SHP77 (cell line): ENCODE data around the gene WWOX.
"Not testable (repeated sequence)": the region's sequence is repeated elsewhere in the genome, so short reads cannot be mapped to it uniquely, and the experiment has no call there.

Experiments
- DNase-seq, 2 experiments: peaks; one replicate each; lab custom pipeline; 2025; lab: John Stamatoyannopoulos, UW

The WWOX gene

DNA sequence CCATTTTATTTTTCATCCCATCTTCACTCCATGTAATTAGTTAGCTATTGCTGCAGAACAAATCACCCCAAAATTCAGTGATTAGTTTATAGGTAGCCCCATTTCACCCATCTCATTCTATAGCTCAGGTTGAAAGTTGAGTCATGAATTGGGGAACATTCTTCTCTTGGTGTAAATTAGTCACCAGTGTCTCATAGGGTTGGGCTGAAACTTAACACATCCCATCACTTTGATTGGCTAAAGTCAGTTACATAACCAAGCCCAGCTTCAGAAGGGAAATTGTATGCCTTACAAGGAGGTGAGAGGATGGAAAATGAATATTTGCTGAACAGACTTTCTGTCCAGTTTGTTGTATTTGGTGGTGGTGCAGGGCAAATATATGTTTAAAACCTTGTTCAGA is 477.5 kb downstream of the WWOX start:
- no peak for DNase-seq

DNA sequence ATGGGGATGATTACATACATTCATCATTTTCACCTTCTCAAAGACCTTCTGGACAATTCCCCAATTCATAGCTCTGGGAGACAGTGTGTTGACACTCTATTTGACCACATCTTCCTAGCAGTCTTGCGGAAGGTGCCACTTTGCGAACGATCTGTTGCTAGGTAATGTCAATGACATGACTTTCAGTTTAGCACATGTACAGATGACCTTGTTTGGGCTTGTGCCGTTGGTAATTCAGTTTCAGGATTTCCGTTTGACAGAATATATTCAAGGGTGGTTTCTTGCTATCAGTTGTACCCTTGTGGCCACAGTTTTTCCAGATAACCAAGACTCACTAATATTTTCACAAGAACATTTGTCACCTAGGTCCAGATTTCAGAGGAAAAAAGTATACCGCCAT is 478.2 kb downstream of the WWOX start:
- DNase-seq = no peak

DNA sequence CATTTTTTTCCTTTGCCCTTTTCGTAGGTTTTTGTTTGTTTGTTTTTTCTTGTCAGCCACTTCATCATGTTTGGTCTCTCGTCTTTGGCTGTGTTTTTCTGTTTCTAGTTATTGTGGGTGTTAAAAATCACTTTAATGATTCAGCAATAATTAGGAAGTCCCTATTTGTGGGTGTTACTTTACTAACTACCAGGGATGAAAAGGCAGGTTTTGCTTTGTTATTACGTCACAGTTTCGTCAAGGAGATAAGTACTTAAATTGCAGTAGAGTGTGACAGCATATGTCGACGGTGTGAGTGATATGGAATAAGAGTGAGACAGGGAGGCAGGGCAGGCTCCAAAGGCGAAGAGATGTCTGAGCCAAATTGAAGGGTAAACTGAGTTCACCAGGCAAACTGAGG is 479.6 kb downstream of the WWOX start:
- DNase-seq = no peak

DNA sequence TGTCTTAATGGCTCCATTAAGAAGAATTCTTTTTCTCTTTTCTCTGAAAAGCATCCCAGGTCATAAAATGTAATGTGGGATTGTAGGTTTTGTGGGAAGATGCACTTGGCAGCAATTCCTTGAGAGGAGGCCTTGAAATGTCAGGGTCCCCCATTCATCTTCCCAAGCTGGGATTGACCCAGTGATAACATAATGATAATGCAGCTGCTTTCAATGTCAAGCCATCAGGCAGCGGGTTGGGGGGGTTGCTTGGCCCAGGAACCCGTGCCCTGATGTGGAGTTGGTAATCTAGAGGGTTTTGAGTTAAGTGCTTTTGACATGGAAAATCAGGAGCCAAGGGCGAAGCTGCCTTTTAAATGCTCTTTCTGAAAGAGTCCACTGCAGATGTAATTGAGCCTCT is 484.0 kb downstream of the WWOX start:
- no peak for DNase-seq

DNA sequence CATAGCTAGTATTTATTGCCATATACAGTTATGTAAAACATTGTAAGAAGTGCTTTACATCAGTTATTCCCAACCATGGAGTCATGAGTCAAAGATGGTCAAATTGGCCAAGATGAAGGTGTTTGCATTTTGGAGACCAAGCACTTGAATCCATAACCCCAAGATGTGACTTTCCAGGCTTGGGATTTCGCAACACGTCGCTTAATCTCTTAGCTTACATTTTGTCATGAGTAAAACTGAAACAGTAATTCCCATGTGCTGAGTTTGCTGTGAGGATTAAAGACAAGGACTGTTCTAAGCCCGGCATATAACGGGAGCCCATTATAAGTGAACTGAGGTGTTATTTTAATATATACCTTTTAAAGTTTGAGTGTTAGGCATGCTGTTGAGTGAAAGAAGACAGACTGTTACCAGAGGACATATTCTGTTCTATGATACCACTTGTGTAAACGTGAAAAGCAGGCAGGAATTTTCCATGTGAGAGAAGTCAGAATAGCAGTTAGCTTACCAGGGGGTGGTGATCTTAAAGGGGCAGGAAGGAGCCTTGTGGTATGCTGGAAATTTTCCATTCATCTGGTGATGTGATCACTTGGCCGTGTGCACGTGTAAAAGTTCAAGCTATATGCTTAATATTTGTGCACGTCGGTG is 484.9 kb downstream of the WWOX start:
- no peak for DNase-seq

DNA sequence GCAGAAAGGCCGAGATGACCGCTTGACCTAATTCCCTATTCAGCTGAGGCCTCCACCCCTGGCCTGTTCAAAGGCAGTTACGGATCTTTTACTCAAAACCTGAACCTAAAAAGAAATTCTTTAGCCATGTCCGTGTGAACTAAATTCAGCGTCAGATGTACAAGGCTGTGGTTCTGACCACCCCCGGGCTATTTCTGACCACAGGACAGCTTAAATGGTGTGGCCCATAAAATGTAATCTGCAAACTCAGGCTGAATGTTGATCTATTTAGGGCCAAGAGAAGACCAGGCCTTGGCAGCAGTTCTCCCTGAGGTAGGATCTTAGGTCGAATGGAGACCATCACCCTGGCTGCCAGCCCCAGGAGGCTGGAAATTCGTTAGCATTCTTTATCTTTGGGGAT is 485.5 kb downstream of the WWOX start:
- no peak for DNase-seq

DNA sequence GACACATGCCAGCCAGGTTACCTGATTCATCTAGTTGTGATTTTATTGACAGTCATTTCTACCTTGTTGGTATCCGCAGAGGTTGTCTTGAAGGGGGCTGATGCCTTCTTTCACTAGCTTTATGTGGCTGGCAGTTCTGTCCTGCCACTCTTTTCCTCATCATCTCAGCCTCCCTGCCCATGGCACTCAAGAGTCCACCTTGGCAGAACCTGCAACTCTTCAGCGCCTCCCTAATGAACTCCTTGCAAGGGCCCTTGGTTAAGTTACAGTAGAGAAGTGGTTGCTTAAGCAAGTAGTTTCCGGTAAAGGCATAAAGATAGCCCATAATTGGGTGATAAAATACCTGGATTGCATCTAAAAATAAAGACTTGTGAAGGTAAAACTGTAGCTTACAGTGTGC is 489.9 kb downstream of the WWOX start:
- DNase-seq = no peak

DNA sequence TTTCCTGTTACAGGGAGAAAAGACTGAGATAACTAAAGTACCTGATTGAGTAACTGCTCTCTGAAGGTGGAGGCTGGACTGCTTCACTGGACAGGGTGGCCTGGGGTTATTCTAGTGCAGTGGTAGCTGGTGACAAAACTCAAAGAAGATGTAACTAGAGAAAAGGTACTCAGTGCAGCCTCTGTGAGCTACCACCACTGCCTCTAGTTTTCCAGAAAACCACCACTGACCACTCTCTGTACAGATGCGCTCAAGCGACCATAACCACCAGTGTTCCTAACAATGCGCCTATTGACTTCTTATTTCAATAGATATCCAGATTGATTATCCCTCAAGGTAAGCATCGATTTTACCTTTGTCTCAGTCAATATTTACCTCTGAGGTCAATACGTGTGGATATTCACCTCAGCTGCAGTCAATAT is 492.2 kb downstream of the WWOX start:
- DNase-seq = no peak

DNA sequence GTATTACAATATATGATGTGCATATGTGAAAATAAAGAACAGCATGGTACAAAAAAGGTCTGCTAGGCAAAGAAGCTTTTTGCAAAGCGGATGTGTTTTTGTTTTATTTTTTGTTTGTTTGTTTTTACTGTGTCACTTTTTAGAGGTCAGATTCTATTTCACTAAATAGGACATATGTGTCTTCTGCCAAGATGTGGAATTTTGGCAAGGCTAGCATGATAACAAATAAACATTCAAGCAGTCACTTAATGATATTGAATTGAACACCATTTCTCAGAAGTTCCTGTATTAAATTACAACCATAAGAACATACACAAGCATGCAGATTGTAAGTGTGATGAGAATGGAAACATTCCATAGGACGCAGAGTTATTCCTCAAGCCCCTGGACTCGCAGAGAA is 492.7 kb downstream of the WWOX start:
- no peak for DNase-seq

DNA sequence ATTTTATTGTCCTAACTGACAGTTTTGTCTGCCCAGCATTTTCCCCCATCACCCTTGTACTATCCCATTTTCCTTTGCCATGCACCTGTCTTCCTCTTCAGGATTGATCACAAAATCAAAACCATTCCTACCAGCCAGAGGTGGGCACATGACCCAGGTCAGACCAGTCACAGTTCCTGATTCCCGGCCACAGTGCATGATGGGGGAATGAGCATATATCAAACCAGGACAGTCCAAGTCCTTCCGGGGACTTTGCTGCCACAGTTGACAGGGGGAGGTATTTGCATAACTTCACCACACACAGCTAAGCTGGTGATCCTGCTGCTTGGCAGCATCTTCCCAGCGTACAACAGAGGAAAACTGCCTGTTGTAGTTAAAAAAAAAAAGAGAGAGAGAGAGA is 493.9 kb downstream of the WWOX start:
- DNase-seq = no peak

DNA sequence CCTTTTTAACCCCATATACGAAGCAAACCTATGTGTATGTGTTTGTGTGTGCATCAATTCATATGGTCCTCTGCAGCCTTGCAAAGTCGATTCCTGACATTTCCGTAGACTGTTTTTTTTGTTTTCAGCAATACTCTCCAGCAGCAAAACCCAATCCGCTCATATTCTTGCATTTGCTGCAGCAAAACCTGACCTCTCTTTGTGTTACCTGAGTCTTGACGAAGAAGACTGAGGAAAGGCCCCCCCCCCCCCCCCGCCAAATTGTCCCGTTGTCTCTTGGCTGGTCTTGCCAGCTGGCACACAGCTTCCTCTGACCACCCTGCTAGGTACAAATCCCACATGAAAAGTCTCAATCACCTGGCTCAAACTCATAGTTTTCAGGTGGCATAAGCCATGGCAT is 494.7 kb downstream of the WWOX start:
- no peak for DNase-seq

DNA sequence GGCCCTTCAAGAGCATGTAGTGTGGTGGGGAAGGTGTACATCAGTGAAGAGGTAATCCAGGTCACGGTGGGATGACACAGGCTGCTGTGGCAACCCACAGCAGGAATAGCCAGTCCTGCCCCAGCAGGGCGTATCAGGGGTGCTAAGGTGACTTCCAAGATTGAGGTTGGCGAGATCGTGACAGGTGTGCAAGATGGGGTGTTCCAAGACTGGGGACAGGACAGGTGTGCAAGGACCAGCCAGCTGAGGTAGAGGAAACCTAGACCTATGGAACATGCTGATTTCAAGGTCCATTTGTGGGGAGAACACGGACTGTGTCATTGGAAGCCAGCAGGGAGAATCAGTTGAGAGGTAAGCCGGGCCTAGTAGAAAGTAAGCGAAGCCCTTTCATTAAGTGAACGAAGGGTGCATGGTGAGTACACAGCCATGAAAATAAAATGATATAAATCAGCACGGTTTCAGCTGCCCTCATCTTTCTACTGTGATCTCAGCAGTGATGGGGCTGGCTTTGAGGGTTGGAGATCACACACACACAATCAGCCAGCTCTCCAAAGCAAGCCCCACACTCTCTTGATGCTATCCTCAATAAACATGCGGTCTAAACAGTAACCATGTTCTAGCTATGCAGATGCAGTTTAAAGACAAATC is 497.0 kb downstream of the WWOX start:
- no peak for DNase-seq

DNA sequence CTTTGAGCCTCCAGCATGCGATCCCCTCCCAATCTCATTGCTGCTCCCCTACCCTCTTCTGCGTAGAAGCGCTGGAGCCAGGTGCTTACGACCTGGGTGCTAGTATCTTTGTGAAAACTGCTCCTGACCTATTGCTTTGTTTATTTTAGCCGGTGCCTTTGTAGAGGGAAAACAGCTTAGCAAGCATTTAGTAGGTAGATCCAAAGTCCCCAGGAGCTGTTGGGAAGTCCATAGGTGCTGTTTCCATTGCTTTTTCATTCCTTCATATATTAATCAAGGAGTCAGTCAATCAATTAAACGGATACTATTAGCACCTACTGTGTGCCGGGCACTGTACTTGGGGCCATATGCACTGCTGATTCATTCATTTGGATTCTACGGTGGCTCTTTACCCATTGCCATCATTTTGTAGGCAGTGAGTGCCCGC is 497.6 kb downstream of the WWOX start:
- no peak for DNase-seq

DNA sequence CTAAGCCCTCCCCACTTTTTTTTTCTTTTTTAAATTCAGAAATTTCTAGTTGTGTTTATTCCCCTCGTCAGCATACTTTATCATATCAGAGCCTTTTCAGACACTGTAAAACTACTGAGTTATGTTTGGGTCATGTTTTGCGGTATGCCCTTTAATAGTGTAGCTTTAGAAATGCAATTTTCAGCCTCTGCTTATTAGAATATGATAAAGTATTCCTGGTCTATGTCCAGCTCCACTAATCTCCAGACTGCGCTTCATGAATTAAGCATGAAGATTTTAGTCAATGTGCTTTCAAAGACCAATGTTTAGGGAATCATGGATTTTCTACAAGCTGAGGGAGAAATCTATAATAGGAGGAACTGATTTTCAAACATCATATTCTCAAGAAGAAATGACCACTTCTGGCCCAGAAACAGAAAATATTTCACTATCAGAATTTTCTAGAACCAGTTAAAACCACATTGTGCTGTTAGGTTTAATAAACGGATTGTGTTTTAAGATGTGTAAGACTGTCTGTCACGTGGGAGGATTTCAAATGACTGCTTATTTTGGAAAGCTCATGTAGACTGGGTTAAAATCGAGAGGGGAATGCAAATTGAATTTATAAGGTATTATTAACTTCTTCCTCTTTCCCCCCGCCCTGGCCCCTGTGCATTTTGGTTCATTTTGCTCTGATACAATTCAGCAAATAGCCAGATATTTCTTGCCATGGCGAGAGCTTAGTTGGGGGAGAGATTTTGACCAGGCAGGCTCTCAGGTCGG is 498.5 kb downstream of the WWOX start:
- no peak for DNase-seq

DNA sequence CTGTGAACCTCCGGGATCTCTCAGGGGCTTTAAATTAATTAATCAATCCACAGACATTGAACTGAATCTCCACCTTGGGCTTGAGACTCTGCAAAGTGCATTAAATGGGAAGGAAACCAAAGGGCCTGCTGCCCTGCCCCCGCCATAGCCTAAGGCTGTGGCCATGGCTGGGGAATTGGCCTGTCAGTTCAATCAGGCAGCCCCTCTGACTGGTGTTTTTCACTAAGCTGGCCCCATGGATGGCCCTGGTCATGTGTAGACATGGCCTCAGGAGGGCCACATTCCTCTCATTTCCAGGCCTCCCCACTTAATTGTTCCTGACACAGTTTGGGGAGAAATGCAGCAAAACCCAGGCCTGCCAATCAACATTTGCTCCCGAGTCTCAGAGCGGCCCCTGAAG is 499.8 kb downstream of the WWOX start:
- DNase-seq = no peak

DNA sequence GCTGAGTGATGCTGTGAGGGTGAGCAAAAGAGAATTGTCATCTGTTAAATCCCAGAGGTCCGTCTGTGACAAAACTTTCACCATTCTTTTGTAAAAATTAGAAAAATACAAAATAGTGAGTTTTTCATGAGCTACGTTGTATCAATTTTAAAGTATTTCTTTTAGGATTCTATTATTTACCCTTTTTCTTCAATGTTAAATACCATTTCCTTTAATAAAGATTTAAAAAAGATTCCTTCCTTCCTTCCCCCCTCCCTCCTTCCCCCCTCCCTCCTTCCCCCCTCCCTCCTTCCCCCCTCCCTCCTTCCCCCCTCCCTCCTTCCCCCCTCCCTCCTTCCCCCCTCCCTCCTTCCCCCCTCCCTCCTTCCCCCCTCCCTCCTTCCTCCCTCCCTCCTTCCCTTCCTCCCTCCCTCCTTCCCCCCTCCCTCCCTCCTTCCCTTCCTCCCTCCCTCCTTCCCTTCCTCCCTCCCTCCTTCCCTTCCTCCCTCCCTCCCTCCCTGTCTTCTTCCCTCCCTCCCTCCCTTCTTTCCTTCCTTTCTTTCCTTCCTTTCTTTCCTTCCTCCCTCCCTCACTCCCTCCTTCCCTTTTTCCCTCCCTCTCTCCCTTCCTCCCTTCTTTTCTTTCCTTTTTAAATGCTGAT is 505.1 kb downstream of the WWOX start:
- DNase-seq = not testable (repeated sequence)

DNA sequence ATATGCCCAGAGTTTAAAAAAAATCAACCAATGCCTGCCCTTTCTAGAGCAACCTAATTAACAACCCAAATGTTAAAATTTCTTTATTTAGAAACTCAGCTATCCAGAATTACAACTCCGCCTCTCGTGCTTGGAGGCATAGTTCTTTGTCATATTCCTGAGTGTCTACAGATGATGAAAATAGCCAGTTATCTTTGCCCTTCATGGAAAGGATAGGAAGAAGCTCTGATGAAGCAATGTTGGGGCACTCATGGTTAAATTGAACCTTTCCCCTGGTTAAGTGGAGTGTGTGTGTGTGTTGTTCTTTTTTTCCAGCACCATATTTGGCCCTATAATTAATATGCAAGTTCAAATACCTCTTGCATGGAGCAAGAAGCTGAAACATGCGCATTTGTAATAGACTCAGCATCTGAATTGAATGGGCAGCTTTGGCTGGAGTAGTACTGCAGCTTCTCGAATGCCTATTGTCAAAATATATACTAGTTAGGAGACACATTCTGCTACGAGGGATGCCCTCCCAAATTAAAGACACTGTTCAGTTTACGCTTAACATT is 506.2 kb downstream of the WWOX start:
- DNase-seq = no peak

DNA sequence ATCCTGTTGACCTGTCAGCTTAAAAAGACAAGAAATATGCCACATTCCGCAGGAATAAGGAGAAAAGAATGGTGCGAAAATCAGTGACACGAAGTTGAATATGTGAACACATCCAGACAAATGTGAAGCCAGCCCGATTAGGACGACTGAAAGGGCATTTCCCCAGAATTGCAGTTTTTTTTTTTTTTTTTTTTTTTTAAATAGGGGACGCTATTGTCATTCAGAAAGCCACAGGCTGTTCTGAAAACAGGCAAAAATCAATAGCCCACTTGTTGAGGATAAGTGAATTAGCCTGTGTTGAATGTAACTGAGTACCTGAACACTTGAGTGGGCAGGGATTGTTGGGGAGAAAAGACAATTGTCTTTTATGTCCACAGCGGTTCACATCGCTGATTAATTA is 507.1 kb downstream of the WWOX start:
- DNase-seq = no peak

DNA sequence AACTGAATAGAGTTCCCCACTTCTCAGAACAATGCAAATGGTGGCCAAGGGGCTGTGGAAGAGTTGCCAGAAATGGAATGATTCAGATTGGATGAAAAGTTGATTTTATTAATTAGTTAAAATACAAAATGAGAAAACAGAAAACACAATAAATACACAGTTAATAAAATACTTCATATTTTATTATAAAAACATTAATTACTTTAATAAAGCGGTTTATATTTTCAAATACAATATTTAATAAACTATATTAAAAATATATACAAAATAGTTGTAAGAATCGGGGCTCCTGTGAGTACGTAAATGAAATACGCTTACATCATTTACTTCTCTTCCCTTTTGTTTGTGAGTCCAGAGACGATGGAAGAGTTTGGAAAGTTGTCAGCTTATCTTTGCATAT is 507.6 kb downstream of the WWOX start:
- no peak for DNase-seq

DNA sequence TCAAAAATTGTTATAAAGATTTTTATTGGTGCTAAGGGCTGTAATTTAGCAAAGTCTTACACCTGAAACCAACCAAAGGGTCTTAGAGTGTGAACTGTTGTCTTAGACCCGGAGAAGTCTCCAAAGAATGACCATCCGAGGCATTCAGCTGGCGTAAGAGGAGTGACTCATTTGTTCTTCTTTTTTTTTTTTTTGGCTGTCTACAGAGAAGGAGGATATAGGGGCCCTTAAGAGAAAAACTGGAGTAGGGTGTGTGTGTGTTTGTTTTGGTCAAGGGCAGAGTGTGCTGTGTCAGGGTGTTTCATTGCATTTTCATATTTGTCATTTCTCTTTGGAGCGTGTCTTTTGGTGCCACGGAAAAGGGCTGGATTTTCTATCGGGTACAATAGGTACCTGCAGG is 508.0 kb downstream of the WWOX start:
- no peak for DNase-seq

DNA sequence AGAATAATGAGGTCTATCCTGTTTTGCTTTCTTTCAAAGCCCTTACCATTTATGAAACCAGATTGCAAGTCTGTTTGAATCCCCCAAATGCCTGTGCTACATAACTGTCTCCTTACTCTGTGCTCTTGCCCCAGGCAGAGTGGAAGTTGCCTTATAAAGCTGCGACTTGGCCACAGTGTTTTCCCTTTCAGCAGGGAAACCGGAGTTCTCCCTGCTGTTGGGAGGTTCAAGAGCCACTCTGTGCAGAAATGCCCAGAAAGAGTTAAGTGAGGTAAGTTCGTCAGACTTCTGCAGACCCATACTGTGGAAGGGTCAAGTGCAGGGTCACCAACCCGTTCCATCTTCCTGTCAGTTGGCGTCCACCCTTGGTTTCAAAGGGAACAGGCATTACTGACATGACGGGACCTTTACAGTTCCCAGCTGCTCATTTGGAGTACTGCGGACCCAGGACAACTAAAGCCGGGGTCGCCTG is 508.9 kb downstream of the WWOX start:
- DNase-seq = no peak
